Peyer's patch (tissue), 4 donors: ENCODE measurements around the gene LMF2. TPM values are rescaled to one million over a fixed set of nuclear protein-coding genes. Genes with fewer than 3 reads are reported as not detected.

Experiments used
- DNase-seq, 3 donors: peaks; one replicate each; pipeline ENCODE4 v3.0.0-alpha.2; 2017 to 2019
- H3K27ac ChIP-seq, 4 donors: fragments of 200-600 bp; sonication (generic); one replicate each; pipeline ENCODE4 v1.5.1; 2016 to 2019
- H3K27me3 ChIP-seq, 2 donors: fragments of 200-600 bp; sonication (generic); one replicate each; pipeline ENCODE4 v1.5.1; 2019
- H3K36me3 ChIP-seq, 3 donors: fragments of 200-600 bp; sonication (generic); one replicate each; pipeline ENCODE4 v1.5.1; 2016 to 2019
- H3K4me1 ChIP-seq, 4 donors: fragments of 200-600 bp; sonication (generic); one replicate each; pipeline ENCODE4 v1.5.1; 2016 to 2019
- H3K4me3 ChIP-seq, 4 donors: fragments of 200-600 bp; sonication (generic); 1 replicate in 3 of 4; 2 replicates in 1 of 4; pipeline ENCODE4 v1.5.1; 2016 to 2019; ENCODE audit warnings: mild to moderate bottlenecking in 1 of 4
- H3K9me3 ChIP-seq, 4 donors: fragments of 200-600 bp; sonication (generic); one replicate each; pipeline ENCODE4 v1.5.1; 2016 to 2019; ENCODE audit warnings: mild to moderate bottlenecking in 1 of 4
- CTCF ChIP-seq, 6 experiments: fragments of 450-650 bp in 4 of 6; fragments of 200-600 bp in 2 of 6; sonication (generic) in 1 of 6; IDR thresholded peaks; one replicate each; pipeline ENCODE4 v1.5.1; 2017 to 2019; ENCODE audit warnings: antibody characterized with exemption in 6 of 6, mild to moderate bottlenecking in 3 of 6, moderate library complexity in 1 of 6
- POLR2A ChIP-seq, 2 donors: fragments of 450-650 bp; IDR thresholded peaks; one replicate each; pipeline ENCODE4 v1.5.1; 2017; ENCODE audit warnings: antibody characterized with exemption in 2 of 2, mild to moderate bottlenecking in 2 of 2, moderate library complexity in 2 of 2
- total RNA-seq, 4 donors: library from RNA; depleted of rRNA; stranded (reverse); fragments of >200 nt; gene quantifications; one replicate each; pipeline ENCODE4 v1.1.0, GENCODE V29; 2016

Gene LMF2
- total RNA-seq, 4 donors from 2014 or later = 68.5 to 94.9 (median 83.3) TPM

- no peak overlapping the region for H3K4me3 ChIP-seq
- H3K36me3 ChIP-seq = peaks cover 0 to 54% (median 2%) of the 10 kb centered on the region in 3 donors
- H3K9me3 ChIP-seq = no peaks in the 10 kb centered on the region
- H3K27me3 ChIP-seq = no peaks in the 10 kb centered on the region
- no peak for DNase-seq
- peak overlapping the region in 1 of 4 donors; percentile 90 for H3K27ac ChIP-seq
- H3K4me1 ChIP-seq = peaks cover 22 to 51% (median 39%) of the 10 kb centered on the region in 4 donors
- no peak for TF ChIP-seq POLR2A (IDR thresholded peaks at IDR 0.05)
Measured at GRCh38 chr22:50467773-50468440, 39.6 kb downstream of the LMF2 start.

- Histone ChIP-seq H3K36me3 (peaks cover 0 to 60% (median 2%) of the 10 kb centered on the region in 3 donors), H3K27ac (peak overlapping the region in 1 of 4 donors; percentile 90), H3K9me3 (no peaks in the 10 kb centered on the region), H3K27me3 (no peaks in the 10 kb centered on the region), H3K4me1 (peaks cover 22 to 45% (median 34%) of the 10 kb centered on the region in 4 donors), H3K4me3 (no peak overlapping the region)
- TF ChIP-seq POLR2A (IDR thresholded peaks at IDR 0.05) (no peak), CTCF (IDR thresholded peaks at IDR 0.05) (no peak)
- no peak for DNase-seq
Measured at GRCh38 chr22:50467341-50467740, 40.2 kb downstream of the LMF2 start.

- no peak overlapping the region for H3K27ac ChIP-seq
- no peak for DNase-seq
- H3K27me3 ChIP-seq = no peaks in the 10 kb centered on the region
- no peaks in the 10 kb centered on the region for H3K9me3 ChIP-seq
- TF ChIP-seq POLR2A (IDR thresholded peaks at IDR 0.05) (no peak), CTCF (IDR thresholded peaks at IDR 0.05) (no peak)
- H3K4me1 ChIP-seq = peaks cover 6 to 24% (median 13%) of the 10 kb centered on the region in 4 donors
- H3K36me3 ChIP-seq = peaks cover 0 to 80% (median 2%) of the 10 kb centered on the region in 3 donors
- no peak overlapping the region for H3K4me3 ChIP-seq
Measured at GRCh38 chr22:50465066-50465930, 42.2 kb downstream of the LMF2 start.

DNA sequence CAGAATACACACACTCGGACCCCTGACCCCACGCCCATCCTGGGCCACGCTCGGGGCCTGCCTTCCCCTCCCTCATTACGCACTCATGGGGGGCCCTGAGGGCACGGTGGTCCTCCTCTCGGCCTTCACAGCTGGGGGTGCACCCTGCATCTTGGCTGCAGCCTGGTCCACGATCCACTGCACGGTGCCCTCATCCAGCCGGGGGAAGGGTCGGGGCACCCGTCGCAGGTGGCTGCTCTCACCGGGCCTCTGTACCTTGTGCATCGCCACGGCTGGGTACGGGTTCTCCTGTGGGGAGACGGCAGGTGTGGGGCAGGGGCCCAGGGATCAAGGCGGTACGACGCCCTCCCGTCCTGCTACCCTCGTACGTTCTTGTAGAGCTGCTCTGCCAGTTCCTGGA lies 43.1 kb downstream of the LMF2 start:
- peaks cover 0 to 89% (median 2%) of the 10 kb centered on the region in 3 donors for H3K36me3 ChIP-seq
- no peak overlapping the region for H3K4me3 ChIP-seq
- H3K4me1 ChIP-seq = peaks cover under 1 to 17% (median 7%) of the 10 kb centered on the region in 4 donors
- H3K9me3 ChIP-seq = no peaks in the 10 kb centered on the region
- H3K27ac ChIP-seq = no peak overlapping the region
- DNase-seq = no peak
- TF ChIP-seq POLR2A (IDR thresholded peaks at IDR 0.05) (no peak), CTCF (IDR thresholded peaks at IDR 0.05) (no peak)
- no peaks in the 10 kb centered on the region for H3K27me3 ChIP-seq

GRCh38 chr22:50463188-50463900 lies 44.2 kb downstream of the LMF2 start:
- Histone ChIP-seq H3K36me3 (peaks cover 0 to 100% (median 2%) of the 10 kb centered on the region in 3 donors), H3K4me1 (peaks cover 0 to 7% (median 0%) of the 10 kb centered on the region in 4 donors), H3K27me3 (no peaks in the 10 kb centered on the region), H3K9me3 (no peaks in the 10 kb centered on the region), H3K27ac (no peak overlapping the region), H3K4me3 (no peak overlapping the region)
- no peak for TF ChIP-seq CTCF (IDR thresholded peaks at IDR 0.05)
- no peak for TF ChIP-seq POLR2A (IDR thresholded peaks at IDR 0.05)
- no peak for DNase-seq
